WTC11 (cell line): ENCODE measurements around the gene C19orf73. TPM values are rescaled to one million over a fixed set of nuclear protein-coding genes. Genes with fewer than 3 reads are reported as not detected.

ENCODE experiments used
- ATAC-seq: fragments of 200-7000 bp; cut with Tn5 transposase; 2 replicates; pipeline ENCODE4 v1.10.0; 2021; ENCODE audit warnings: mild to moderate bottlenecking, moderate library complexity
- CTCF ChIA-PET: fragments of 300-600 bp; sonication (Branson Sonifier 250); formaldehyde crosslinking; loops from one replicate; lab custom pipeline; 2021; ENCODE audit warnings: antibody characterized with exemption; lab: Charles Lee
- POLR2A ChIA-PET: fragments of 350-600 bp; sonication (Branson Sonifier 250); formaldehyde crosslinking; loops from one replicate; lab custom pipeline; 2021; ENCODE audit warnings: antibody characterized with exemption; lab: Charles Lee
- DNase-seq: peaks from one replicate; pipeline ENCODE4 v3.0.0; 2021; ENCODE audit warnings: low spot score
- H3K27ac Mint-ChIP-seq: 2 replicates; pipeline ENCODE4 v1.8.0; 2021; ENCODE audit warnings: mixed read lengths
- H3K27me3 Mint-ChIP-seq: 2 replicates; pipeline ENCODE4 v1.8.0; 2021; ENCODE audit warnings: low read depth, mild to moderate bottlenecking, moderate library complexity, mixed read lengths
- H3K36me3 Mint-ChIP-seq: 2 replicates; pipeline ENCODE4 v1.8.0; 2021; ENCODE audit warnings: mixed read lengths
- H3K4me1 Mint-ChIP-seq: 2 replicates; pipeline ENCODE4 v1.8.0; 2022; ENCODE audit warnings: mixed read lengths
- H3K4me3 Mint-ChIP-seq: 2 replicates; pipeline ENCODE4 v1.8.0; 2021; ENCODE audit warnings: mild to moderate bottlenecking, moderate library complexity, mixed read lengths
- H3K9me3 Mint-ChIP-seq: 2 replicates; pipeline ENCODE4 v1.8.0; 2021; ENCODE audit warnings: mixed read lengths
- IRF2 ChIP-seq: sonication (generic); formaldehyde crosslinking; IDR thresholded peaks from 2 replicates; pipeline ENCODE4 v1.8.0; 2022; ENCODE audit warnings: low read depth, missing genetic modification reagents, borderline replicate concordance
- total RNA-seq: library from RNA; stranded (reverse); gene quantifications from 3 replicates; pipeline ENCODE4 v1.2.3, GENCODE V29; 2021
- TF ChIP-seq, protein P1 (sequence below): sonication (generic); formaldehyde crosslinking; IDR thresholded peaks from 2 replicates; pipeline ENCODE4 v1.8.1; 2023; ENCODE audit warnings: mild to moderate bottlenecking, missing genetic modification reagents, moderate library complexity
- TF ChIP-seq, protein P2 (sequence below): sonication (generic); formaldehyde crosslinking; IDR thresholded peaks from 2 replicates; pipeline ENCODE4 v1.8.0; 2023; ENCODE audit warnings: mild to moderate bottlenecking, missing genetic modification reagents
- TF ChIP-seq, protein P3 (sequence below): fragments of 250-450 bp; sonication (Bioruptor Pico); conservative IDR thresholded peaks from 2 replicates; pipeline ENCODE4 v1.9.0; 2021; ENCODE audit warnings: mild to moderate bottlenecking
- TF ChIP-seq, protein P4 (sequence below): sonication (generic); formaldehyde crosslinking; IDR thresholded peaks from 2 replicates; pipeline ENCODE4 v1.8.1; 2023; ENCODE audit warnings: mild to moderate bottlenecking, moderate library complexity, missing genetic modification reagents
- TF ChIP-seq, protein P5 (sequence below): sonication (generic); formaldehyde crosslinking; IDR thresholded peaks from 2 replicates; pipeline ENCODE4 v1.8.0; 2022; ENCODE audit warnings: mild to moderate bottlenecking, missing genetic modification reagents
- TF ChIP-seq, protein P6 (sequence below): sonication (generic); formaldehyde crosslinking; IDR thresholded peaks from 2 replicates; pipeline ENCODE4 v1.8.1; 2023; ENCODE audit warnings: mild to moderate bottlenecking, missing genetic modification reagents
- TF ChIP-seq, protein P7 (sequence below): sonication (generic); formaldehyde crosslinking; IDR thresholded peaks from 2 replicates; pipeline ENCODE4 v1.8.0; 2022; ENCODE audit warnings: mild to moderate bottlenecking, missing genetic modification reagents
- TF ChIP-seq, protein P8 (sequence below): fragments of 250-450 bp; sonication (Bioruptor Pico); IDR thresholded peaks from 2 replicates; pipeline ENCODE4 v1.9.0; 2021; ENCODE audit warnings: mild to moderate bottlenecking, borderline replicate concordance
- TF ChIP-seq, protein P9 (sequence below): sonication (generic); formaldehyde crosslinking; IDR thresholded peaks from 2 replicates; pipeline ENCODE4 v1.8.1; 2023; ENCODE audit warnings: mild to moderate bottlenecking, missing genetic modification reagents, borderline replicate concordance

Gene C19orf73
- total RNA-seq, 1 experiment from 2014 or later = 3.2 TPM

DNA sequence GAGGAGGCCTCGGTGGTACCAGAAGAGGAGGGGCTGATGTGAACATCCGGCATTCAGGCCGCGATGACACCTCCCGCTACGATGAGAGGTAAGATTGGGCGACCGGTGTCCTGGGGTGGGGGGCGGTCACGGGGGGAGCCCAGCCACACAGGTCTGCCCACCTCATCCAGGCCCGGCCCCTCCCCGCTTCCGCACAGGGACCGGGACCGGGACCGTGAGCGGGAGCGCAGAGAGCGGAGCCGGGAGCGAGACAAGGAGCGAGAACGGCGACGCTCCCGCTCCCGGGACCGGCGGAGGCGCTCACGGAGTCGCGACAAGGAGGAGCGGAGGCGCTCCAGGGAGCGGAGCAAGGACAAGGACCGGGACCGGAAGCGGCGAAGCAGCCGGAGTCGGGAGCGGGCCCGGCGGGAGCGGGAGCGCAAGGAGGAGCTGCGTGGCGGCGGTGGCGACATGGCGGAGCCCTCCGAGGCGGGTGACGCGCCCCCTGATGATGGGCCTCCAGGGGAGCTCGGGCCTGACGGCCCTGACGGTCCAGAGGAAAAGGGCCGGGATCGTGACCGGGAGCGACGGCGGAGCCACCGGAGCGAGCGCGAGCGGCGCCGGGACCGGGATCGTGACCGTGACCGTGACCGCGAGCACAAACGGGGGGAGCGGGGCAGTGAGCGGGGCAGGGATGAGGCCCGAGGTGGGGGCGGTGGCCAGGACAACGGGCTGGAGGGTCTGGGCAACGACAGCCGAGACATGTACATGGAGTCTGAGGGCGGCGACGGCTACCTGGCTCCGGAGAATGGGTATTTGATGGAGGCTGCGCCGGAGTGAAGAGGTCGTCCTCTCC is 11.1 kb downstream of the C19orf73 start (continued):
- TF ChIP-seq, protein P1, sequence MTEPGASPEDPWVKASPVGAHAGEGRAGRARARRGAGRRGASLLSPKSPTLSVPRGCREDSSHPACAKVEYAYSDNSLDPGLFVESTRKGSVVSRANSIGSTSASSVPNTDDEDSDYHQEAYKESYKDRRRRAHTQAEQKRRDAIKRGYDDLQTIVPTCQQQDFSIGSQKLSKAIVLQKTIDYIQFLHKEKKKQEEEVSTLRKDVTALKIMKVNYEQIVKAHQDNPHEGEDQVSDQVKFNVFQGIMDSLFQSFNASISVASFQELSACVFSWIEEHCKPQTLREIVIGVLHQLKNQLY (CRISPR knock-in tag) = no peak

DNA sequence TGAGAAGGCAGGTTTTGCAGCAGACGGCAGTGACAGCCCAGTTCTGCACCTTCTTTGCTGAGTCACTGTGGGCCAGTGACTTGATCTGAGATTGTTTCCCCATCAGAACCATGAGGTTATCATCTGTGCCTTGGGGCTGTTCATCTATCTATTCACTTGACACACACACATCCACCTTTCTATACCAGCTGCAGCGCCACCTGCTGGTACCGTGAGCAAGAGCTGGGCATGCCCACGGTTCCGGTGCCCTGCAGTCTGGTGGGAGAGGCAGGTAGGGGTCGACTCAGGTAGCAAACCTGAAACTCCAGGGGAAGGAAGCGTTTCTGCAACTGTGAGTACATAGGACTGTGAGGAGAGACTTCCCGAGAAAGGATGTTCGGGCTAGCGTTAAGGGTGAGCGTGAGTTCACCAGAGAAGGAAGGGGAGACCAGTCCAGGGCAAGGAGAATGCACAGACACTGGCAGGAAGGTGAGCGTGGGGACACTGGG is 12.3 kb downstream of the C19orf73 start:
- no peaks in the 10 kb centered on the region for H3K27me3 Mint-ChIP-seq
- peaks cover 13% of the 10 kb centered on the region for H3K4me1 Mint-ChIP-seq
- peak overlapping the region; percentile 95 for H3K27ac Mint-ChIP-seq
- CTCF ChIA-PET = interaction anchor here (0.6 to 2.8 kb wide), 25 partner anchors 8 to 136 kb away, joined by 3 to 62 read pairs (median 6); partner anchors contain the start of genes CGB2, CGB7, GYS1 and LIN7B
- no peaks in the 10 kb centered on the region for H3K9me3 Mint-ChIP-seq
- H3K36me3 Mint-ChIP-seq = peaks cover 39% of the 10 kb centered on the region
- peak overlapping the region; percentile 7; the same call in 1 of the 2 replicates for H3K4me3 Mint-ChIP-seq
- peak; percentile 83 for DNase-seq
- POLR2A ChIA-PET = interaction anchor here (0.5 to 1.0 kb wide), 3 partner anchors 11 to 75 kb away, joined by 3 to 5 read pairs (median 4); no protein-coding TSS in a partner anchor
- ATAC-seq = peak; percentile 80
- TF ChIP-seq, protein P2, sequence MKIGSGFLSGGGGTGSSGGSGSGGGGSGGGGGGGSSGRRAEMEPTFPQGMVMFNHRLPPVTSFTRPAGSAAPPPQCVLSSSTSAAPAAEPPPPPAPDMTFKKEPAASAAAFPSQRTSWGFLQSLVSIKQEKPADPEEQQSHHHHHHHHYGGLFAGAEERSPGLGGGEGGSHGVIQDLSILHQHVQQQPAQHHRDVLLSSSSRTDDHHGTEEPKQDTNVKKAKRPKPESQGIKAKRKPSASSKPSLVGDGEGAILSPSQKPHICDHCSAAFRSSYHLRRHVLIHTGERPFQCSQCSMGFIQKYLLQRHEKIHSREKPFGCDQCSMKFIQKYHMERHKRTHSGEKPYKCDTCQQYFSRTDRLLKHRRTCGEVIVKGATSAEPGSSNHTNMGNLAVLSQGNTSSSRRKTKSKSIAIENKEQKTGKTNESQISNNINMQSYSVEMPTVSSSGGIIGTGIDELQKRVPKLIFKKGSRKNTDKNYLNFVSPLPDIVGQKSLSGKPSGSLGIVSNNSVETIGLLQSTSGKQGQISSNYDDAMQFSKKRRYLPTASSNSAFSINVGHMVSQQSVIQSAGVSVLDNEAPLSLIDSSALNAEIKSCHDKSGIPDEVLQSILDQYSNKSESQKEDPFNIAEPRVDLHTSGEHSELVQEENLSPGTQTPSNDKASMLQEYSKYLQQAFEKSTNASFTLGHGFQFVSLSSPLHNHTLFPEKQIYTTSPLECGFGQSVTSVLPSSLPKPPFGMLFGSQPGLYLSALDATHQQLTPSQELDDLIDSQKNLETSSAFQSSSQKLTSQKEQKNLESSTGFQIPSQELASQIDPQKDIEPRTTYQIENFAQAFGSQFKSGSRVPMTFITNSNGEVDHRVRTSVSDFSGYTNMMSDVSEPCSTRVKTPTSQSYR (CRISPR knock-in tag) = no peak
- TF ChIP-seq, protein P3, sequence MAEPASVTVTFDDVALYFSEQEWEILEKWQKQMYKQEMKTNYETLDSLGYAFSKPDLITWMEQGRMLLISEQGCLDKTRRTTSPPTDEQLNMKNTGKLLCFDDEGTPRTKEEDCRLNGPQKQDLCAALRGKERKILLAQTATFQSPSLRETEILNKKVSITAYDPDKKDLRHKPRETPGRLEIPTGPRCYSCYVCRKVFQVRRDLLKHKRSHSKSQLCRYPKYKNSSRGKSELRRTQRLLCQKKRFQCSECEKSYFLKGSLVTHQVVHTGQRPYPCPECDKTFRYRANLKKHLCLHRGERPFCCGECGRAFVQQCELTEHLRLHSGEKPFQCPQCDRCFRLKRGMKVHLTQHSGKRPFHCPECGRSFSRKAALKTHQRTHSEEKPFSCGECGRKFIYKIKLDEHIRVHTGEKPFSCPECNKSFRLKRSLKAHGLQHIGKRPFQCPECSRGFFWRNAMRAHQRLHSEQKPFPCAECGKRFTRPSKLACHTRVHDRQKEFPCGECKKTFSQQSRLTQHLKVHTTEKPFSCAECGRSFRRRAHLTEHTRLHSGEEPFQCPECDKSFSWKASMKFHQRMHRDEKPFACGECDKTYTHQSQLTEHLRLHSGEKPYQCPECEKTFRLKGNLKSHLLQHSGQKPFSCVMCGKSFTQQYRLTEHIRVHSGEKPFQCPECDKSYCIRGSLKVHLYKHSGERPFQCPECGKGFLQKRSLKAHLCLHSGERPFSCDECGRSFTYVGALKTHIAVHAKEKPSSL (CRISPR knock-in tag) = no peak
- no peak for TF ChIP-seq IRF2
- TF ChIP-seq, protein P4, sequence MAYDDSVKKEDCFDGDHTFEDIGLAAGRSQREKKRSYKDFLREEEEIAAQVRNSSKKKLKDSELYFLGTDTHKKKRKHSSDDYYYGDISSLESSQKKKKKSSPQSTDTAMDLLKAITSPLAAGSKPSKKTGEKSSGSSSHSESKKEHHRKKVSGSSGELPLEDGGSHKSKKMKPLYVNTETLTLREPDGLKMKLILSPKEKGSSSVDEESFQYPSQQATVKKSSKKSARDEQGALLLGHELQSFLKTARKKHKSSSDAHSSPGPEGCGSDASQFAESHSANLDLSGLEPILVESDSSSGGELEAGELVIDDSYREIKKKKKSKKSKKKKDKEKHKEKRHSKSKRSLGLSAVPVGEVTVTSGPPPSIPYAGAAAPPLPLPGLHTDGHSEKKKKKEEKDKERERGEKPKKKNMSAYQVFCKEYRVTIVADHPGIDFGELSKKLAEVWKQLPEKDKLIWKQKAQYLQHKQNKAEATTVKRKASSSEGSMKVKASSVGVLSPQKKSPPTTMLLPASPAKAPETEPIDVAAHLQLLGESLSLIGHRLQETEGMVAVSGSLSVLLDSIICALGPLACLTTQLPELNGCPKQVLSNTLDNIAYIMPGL (CRISPR knock-in tag) = peak; percentile 40; the same call in 1 of the 2 replicates
- TF ChIP-seq, protein P5, sequence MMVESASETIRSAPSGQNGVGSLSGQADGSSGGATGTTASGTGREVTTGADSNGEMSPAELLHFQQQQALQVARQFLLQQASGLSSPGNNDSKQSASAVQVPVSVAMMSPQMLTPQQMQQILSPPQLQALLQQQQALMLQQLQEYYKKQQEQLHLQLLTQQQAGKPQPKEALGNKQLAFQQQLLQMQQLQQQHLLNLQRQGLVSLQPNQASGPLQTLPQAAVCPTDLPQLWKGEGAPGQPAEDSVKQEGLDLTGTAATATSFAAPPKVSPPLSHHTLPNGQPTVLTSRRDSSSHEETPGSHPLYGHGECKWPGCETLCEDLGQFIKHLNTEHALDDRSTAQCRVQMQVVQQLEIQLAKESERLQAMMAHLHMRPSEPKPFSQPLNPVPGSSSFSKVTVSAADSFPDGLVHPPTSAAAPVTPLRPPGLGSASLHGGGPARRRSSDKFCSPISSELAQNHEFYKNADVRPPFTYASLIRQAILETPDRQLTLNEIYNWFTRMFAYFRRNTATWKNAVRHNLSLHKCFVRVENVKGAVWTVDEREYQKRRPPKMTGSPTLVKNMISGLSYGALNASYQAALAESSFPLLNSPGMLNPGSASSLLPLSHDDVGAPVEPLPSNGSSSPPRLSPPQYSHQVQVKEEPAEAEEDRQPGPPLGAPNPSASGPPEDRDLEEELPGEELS (CRISPR knock-in tag) = no peak
- TF ChIP-seq, protein P6, sequence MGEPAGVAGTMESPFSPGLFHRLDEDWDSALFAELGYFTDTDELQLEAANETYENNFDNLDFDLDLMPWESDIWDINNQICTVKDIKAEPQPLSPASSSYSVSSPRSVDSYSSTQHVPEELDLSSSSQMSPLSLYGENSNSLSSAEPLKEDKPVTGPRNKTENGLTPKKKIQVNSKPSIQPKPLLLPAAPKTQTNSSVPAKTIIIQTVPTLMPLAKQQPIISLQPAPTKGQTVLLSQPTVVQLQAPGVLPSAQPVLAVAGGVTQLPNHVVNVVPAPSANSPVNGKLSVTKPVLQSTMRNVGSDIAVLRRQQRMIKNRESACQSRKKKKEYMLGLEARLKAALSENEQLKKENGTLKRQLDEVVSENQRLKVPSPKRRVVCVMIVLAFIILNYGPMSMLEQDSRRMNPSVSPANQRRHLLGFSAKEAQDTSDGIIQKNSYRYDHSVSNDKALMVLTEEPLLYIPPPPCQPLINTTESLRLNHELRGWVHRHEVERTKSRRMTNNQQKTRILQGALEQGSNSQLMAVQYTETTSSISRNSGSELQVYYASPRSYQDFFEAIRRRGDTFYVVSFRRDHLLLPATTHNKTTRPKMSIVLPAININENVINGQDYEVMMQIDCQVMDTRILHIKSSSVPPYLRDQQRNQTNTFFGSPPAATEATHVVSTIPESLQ (CRISPR knock-in tag) = no peak
- TF ChIP-seq, protein P7, sequence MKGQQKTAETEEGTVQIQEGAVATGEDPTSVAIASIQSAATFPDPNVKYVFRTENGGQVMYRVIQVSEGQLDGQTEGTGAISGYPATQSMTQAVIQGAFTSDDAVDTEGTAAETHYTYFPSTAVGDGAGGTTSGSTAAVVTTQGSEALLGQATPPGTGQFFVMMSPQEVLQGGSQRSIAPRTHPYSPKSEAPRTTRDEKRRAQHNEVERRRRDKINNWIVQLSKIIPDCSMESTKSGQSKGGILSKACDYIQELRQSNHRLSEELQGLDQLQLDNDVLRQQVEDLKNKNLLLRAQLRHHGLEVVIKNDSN = no peak
- TF ChIP-seq, protein P8, sequence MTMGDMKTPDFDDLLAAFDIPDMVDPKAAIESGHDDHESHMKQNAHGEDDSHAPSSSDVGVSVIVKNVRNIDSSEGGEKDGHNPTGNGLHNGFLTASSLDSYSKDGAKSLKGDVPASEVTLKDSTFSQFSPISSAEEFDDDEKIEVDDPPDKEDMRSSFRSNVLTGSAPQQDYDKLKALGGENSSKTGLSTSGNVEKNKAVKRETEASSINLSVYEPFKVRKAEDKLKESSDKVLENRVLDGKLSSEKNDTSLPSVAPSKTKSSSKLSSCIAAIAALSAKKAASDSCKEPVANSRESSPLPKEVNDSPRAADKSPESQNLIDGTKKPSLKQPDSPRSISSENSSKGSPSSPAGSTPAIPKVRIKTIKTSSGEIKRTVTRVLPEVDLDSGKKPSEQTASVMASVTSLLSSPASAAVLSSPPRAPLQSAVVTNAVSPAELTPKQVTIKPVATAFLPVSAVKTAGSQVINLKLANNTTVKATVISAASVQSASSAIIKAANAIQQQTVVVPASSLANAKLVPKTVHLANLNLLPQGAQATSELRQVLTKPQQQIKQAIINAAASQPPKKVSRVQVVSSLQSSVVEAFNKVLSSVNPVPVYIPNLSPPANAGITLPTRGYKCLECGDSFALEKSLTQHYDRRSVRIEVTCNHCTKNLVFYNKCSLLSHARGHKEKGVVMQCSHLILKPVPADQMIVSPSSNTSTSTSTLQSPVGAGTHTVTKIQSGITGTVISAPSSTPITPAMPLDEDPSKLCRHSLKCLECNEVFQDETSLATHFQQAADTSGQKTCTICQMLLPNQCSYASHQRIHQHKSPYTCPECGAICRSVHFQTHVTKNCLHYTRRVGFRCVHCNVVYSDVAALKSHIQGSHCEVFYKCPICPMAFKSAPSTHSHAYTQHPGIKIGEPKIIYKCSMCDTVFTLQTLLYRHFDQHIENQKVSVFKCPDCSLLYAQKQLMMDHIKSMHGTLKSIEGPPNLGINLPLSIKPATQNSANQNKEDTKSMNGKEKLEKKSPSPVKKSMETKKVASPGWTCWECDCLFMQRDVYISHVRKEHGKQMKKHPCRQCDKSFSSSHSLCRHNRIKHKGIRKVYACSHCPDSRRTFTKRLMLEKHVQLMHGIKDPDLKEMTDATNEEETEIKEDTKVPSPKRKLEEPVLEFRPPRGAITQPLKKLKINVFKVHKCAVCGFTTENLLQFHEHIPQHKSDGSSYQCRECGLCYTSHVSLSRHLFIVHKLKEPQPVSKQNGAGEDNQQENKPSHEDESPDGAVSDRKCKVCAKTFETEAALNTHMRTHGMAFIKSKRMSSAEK (CRISPR knock-in tag) = no peak
- TF ChIP-seq, protein P9, sequence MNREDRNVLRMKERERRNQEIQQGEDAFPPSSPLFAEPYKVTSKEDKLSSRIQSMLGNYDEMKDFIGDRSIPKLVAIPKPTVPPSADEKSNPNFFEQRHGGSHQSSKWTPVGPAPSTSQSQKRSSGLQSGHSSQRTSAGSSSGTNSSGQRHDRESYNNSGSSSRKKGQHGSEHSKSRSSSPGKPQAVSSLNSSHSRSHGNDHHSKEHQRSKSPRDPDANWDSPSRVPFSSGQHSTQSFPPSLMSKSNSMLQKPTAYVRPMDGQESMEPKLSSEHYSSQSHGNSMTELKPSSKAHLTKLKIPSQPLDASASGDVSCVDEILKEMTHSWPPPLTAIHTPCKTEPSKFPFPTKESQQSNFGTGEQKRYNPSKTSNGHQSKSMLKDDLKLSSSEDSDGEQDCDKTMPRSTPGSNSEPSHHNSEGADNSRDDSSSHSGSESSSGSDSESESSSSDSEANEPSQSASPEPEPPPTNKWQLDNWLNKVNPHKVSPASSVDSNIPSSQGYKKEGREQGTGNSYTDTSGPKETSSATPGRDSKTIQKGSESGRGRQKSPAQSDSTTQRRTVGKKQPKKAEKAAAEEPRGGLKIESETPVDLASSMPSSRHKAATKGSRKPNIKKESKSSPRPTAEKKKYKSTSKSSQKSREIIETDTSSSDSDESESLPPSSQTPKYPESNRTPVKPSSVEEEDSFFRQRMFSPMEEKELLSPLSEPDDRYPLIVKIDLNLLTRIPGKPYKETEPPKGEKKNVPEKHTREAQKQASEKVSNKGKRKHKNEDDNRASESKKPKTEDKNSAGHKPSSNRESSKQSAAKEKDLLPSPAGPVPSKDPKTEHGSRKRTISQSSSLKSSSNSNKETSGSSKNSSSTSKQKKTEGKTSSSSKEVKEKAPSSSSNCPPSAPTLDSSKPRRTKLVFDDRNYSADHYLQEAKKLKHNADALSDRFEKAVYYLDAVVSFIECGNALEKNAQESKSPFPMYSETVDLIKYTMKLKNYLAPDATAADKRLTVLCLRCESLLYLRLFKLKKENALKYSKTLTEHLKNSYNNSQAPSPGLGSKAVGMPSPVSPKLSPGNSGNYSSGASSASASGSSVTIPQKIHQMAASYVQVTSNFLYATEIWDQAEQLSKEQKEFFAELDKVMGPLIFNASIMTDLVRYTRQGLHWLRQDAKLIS = no peak
